ENCODE measurements around the gene EOLA1.
A peak's percentile ranks its signal among the peaks of the same experiment; 100 is the strongest.
"Not testable (repeated sequence)": the region's sequence is repeated elsewhere in the genome, so short reads cannot be mapped to it uniquely, and the experiment has no call there.

Gene EOLA1

DNA sequence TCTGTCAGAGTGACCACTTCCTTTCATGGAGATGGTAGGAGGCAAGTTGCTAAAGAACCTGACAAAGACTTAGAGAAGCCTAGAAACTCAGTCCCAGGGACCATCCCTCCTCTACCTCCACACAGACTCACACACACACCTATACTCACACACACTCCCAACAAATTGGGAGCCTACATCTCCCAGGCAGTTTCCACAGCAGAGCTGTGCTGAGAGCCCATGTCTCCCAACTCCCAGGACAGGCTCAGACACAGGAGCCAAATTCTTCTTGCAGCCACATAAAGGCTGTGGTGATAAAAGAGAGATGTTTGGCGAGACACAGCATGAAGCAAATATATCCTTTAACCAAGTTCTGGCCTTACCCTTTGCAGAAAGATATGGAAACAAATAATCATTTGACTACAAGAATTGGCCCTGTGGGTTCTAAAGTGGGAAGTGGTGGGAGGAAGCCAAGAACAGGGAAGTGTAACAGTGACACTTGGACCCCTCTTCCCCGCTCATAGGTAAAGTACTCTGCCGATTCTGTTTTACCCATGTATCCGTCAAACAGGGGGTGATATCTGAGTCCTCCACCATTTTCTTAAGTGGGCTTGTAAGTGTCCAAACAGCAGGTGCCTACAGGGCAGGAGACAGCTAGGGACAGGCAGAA lies 24.7 kb upstream of the EOLA1 start:
- no peak for DNase-seq

DNA sequence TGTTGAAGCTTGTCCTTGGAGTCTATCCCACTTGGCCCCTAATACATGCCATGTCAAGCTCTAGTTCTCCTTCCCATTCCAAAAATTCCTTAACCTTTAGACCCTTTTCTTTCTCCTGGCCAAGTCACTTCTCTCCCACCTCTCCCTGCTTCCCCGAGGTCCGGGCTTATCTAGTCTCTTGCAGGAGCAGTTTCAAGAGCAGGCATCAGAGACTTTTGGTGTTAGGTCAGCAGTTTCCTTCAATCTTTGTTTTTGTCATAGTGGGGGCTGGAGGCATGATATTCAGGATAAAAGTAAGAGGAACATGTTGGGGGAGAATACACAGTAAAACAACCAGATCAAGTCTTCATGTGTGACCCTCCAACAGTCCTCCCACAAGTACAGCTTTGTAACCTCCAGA lies 24.2 kb upstream of the EOLA1 start:
- DNase-seq, result no peak

DNA sequence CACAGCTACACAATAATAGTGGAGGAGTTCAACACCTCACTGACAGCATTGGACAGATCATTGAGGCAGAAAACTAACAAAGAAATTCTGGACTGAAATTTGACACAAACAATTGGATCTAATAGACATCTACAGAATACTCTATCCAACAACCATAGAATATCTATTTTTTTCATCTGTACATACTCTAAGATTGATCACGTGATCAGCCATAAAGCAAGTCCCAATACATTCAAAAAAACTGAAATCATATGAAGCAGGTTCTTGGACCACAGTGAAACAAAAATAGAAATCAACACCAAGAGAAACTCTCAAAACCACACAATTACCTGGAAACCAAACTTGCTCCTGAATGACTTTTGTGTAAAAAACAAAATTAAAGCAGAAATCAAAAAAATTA lies 23.5 kb upstream of the EOLA1 start:
- no peak for DNase-seq

DNA sequence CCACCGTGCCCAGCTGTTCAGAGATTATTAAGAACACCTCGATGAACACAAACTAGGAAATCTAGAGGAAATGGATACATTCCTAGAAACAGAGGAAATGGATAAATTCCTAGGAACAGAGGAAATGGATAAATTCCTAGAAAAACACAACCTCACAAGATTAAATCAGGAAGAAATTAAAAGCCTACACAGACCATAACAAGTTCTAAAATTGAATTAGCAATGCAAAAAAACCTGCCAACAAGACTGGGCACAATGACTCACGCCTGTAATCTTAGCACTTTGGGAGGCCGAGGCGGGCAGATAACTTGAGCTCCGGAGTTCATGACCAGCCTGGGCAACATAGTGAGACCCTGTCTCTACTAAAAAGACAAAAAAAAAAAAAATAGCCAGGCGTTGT lies 22.6 kb upstream of the EOLA1 start:
- no peak for DNase-seq

- not testable (repeated sequence) for DNase-seq
These were observed 20.1 kb upstream of the EOLA1 start for GRCh38 chrX:149520636-149521277.

DNA sequence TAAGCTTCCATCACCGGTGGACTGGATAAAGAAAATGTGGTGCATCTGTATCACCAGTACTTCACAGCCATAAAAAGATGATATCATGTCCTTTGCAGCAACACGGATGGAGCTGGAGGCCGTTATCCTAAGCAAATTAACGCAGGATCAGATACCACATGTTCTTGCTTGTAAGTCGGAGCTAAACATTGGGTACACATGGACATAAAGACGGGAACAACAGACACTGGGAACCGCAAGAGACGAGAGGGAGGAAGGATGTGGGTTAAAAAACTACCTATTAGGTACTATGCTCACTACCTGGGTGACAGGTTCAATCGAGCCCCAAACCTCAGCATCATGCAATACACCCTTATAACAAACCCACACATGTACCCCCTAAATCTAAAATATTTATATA lies 19.4 kb upstream of the EOLA1 start:
- DNase-seq, result peak; percentile 5 to 36

DNA sequence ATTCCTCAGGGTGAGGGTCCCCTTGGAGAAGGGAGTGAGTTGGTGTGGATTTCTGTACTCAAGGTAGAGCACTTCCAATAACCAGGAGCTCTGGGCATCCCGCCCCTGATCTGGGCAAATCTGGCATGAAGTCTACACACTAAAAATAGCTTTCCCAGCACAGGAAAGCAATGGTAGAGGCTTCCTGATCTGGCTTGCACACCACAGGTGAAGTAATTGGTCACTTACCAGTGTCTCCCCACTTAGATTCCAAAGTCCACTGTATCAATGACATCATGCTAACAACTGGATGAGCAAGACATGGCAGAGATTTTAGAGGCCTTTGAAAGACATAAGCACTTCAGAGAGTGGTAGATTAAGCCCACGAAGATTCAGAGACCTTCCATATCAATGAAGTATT lies 17.9 kb upstream of the EOLA1 start:
- no peak for DNase-seq

DNA sequence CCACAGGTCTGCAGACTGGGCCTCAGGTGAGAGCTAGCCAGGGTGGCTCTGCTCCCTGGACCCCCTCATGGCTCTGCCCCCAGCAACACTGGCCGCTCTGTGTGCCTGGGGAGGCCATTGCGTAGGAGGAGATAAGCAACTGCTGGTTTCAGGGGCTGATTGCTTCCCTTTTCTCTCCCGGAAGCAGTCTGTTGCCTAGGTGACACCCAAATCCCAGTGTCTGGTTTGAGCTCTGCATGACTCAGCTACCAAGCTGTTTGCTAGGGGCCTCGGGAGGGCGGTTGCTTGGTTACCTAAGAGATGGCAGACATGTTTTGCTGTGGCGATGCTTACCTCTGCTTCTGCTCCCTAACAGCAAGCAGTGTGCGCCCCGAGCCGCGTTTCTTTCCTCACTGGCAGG lies 15.4 kb upstream of the EOLA1 start:
- peak; percentile 7 to 8 for DNase-seq

GRCh38 chrX:149525903-149526302 lies 14.9 kb upstream of the EOLA1 start:
- DNase-seq, result peak in 1 of 2 experiments; percentile 0

GRCh38 chrX:149526318-149527033 lies 14.3 kb upstream of the EOLA1 start:
- DNase-seq, result not testable (repeated sequence)

DNA sequence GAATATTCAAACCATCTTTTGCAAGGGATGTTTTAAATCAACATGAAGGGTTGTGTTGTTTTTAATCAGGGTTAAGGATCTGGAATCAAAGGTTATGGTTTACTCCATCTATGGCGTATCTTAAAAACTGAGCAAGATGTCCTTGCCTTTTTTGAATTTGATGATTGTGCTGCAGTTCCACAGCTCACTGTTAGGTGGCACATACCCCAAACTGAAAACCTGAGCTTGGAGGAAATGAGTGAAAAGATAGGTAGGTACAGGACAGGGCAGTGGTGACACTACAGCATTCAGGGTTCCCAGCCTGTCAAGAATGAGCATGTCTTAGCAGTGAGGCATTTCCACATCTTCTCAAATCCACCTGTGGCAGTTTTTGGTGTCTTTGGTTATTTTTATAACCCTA lies 13.1 kb upstream of the EOLA1 start:
- DNase-seq, result peak; percentile 4

- no peak for DNase-seq
These were observed 12.4 kb upstream of the EOLA1 start for GRCh38 chrX:149528381-149528780.

- no peak for DNase-seq
These were observed 9.2 kb upstream of the EOLA1 start for GRCh38 chrX:149531599-149531998.

- not testable (repeated sequence) for DNase-seq
These were observed 7.9 kb upstream of the EOLA1 start for GRCh38 chrX:149532868-149533267.

- not testable (repeated sequence) for DNase-seq
These were observed 6.8 kb upstream of the EOLA1 start for GRCh38 chrX:149533999-149534398.

GRCh38 chrX:149534926-149535602 lies 5.7 kb upstream of the EOLA1 start:
- DNase-seq, result not testable (repeated sequence)

DNA sequence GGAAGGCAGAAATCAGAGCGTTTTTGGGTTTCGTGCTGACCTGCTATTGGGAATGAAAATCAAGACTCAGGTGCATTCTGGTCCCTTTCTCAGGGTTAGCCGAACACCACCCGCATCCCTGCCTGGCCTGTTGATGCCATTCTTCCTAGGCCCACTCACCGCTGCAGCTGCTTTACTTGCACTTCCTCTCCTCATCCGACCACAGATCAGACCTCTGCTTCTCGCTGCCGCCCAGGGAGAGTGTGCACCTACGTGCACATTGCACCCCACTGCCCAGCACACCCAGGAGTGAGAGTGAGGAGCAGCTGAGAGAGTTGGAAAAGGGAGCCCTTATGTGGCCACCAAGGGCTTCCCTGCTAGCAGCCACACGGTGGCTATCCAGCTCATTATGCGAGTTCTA lies 3.3 kb upstream of the EOLA1 start:
- not testable (repeated sequence) for DNase-seq

GRCh38 chrX:149539283-149540130 lies 1.3 kb upstream of the EOLA1 start:
- peak; percentile 84 to 94 for DNase-seq

GRCh38 chrX:149540131-149540620 lies 636 bp upstream of the EOLA1 start:
- peak; percentile 69 to 95 for DNase-seq

DNA sequence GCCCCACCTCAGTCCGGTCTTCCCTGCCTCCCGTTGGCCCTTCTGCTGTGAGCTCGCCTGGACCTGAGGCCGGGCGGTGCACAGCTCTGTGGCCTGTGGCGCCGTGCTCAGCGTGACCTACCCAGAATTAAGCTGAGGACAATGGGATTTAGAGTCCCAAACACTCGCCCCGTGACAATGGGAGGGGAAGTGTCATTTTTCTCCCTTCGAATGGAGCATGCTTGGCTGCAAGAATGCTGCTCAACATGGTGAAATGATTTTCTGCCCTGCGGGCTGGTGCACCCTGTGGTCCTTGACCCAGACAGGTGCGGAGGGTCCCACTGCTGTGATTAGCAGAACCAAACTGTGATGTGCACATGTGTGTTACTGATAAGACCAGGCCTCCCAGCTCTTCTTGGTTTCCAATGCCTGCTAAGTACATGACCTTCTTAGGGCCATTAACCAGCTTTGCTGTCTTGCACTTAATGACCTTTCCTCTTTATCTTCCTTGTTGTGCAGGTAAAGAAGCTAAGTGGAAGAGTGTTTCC lies 772 bp downstream of the EOLA1 start:
- peak in 1 of 2 experiments; percentile 14 for DNase-seq

DNA sequence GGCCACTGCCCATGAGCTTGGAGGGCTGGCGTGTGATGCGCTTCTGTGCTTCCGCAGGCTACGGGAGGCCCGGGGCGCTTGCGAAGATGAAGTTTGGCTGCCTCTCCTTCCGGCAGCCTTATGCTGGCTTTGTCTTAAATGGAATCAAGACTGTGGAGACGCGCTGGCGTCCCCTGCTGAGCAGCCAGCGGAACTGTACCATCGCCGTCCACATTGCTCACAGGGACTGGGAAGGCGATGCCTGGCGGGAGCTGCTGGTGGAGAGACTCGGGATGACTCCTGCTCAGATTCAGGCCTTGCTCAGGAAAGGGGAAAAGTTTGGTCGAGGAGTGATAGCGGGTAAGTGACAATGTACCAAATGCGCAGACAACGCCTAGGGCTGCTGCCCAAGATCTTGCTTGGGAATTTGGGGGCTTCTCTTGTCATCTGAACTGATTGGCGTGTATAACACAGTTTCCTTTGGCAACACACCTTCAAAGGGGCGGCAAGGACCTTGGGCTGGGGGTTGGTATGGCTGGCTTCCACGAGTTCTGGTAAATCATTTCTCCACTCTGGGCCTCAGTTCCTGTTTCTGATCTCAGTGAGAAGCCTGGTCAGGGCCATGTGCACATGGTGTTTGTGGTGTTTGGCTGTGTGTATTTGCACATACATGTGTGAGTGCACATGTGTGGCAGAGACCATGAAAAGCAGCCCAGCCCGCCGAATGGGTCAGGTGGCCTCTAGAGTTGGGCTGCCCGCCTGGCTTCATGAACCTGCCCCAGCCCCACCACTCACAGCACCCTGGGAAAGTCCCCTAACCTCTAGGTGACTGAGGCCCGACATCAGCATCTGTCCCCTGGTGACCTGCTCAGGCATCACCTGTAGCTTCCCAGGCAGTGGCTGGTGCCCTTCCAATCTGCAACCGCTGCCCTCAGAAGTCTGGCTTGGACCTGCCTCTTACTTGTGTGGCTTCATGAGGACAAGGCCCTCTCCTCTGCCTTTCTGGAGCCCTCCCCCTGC lies 5.0 kb downstream of the EOLA1 start:
- DNase-seq, result peak; percentile 13 to 29
